Stimulated activated naive CD8-positive, alpha-beta T cell treated with anti-CD3 and anti-CD28 coated beads, Interleukin-15, Interleukin-2, amounts not matched to agents 100 U/mL and 50 U/mL, for 24 hours (primary cell): ENCODE results near the gene COL23A1.
"Not testable (repeated sequence)": the region's sequence is repeated elsewhere in the genome, so short reads cannot be mapped to it uniquely, and the experiment has no call there.

Experiments
- ATAC-seq: fragments of 150-1000 bp; cut with Tn5 transposase; one replicate; pipeline ENCODE4 v1.10.0; 2021
- DNase-seq: peaks from one replicate; pipeline ENCODE4 v3.0.0; 2021

The COL23A1 gene

DNA sequence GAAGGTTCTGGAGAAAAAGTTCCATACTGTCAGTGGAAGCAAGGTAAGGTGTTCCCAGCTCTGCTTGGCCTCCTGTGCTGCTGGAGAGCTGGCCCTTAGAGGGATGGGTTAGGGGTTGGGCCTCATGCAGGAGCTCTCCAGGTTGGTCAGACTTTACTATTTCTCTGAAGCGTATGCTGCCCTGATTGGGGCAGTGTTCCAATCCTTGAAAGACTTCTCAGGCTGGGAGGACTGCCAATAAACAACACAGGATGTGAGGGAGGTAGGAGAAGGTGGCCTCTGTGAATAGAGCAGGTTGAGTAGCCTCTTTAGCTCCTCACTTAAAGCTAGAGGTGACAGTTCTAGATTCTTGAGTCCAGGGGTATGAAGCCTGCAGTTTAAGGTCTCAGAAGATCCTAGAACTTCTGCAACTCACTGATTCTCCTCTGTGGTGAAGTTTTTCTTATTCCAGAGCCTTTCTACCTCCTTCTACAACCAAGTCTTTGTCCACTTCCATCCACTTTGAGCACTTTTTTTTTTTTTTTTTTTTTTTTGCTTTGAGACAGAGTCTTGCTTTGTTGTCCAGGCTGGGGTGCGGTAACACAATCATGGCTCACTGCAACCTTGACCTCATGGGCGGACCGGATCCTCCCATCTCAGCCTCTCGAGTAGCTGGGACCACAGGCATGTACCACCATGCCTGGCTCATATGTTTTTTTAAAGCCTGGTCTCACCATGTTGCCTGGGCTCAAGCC, 382.8 kb downstream of the COL23A1 start:
- ATAC-seq (no peak), DNase-seq (no peak)

DNA sequence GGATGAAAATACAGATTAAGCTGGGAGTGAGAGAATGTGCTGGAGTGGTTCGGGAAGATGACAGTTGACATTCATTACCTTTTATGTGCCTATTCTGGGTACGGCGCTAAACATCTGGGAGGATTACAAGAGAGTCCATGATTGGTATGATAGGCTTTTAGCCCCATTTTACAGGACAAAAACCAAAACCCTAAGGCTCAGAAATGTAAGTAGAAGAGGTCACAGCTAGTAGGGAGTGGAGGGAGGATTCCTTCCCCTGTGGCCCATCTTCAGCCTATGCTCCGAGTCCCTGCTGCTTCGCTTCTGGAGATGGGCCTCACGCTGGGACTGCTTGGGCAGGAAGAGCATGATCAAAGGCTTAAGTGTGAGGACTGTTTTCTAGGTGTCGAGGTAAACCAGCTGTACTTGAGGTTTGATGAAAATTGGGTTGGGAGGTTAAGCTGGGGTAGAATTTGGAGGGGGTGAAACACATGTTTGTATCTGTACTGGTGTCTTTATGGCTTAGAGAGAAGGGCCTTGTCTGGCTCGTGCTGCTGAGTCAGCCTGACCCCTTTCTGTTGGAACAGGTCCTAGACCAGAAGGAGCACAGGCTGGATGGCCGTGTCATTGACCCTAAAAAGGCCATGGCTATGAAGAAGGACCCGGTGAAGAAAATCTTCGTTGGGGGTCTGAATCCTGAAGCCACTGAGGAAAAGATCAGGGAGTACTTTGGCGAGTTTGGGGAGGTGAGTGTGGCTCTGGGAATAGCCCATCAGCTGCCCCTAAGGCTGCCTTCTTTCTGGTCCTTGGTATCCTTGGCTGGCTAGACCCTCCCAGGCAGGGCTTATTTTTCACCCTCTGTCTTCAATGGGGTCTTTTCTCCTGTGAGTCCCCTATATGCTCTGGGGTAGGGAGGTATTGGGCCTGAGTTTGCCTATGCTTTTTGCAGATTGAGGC, 383.8 kb downstream of the COL23A1 start:
- ATAC-seq = no peak

DNA sequence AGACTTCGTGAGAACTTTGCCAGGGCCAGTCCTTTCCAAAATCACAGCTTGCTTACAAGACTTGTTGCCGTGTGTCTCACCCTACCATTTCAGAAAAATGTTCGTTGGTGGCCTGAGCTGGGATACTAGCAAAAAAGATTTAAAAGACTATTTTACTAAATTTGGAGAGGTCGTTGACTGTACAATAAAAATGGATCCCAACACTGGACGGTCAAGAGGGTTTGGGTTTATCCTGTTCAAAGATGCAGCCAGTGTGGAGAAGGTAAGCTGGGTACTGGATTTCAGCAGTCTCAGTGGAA, 384.5 kb downstream of the COL23A1 start:
- no peak for ATAC-seq
- no peak for DNase-seq

More for the DNA sequence above, 383.8 kb downstream of the COL23A1 start:
- DNase-seq = no peak

DNA sequence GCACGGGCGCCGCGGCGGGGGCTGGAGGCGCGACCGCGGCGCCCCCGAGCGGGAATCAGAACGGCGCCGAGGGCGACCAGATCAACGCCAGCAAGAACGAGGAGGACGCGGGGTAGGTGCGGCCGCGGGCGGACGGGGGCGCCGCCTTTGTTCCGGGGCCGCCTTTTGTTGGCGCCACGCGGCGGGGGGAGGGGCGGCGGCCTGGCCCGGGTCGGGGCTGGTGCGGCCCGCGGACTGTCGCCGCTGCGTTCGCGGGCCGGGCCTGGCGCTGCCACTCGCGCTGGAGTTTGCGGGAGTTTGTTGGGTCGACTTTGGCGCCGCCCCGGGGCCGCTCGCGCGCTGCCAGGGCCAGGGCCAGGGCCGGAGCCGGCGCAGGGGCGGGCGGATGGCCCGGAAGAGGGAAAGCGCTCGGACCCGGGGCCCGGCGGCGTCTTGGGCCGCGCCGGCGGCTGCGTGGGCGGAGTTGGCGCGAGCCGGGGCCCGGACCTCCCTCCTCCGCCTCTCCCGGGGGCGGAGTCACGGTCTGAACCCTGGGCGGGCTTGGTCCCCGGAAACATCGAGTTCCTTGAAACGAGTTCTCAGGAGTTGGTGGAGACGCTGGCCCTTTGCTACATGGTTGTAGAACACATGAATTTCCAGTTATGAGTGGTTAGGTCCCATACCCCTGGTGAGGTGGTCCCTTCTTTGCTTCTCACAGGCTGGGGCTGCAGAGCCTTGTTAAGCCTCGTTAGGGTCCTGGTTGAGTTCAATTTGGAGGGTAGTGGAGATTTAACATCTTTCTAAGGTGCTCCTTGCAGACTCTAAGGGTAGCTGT, 385.1 kb downstream of the COL23A1 start:
- ATAC-seq (peak; percentile 50), DNase-seq (peak; percentile 84)

DNA sequence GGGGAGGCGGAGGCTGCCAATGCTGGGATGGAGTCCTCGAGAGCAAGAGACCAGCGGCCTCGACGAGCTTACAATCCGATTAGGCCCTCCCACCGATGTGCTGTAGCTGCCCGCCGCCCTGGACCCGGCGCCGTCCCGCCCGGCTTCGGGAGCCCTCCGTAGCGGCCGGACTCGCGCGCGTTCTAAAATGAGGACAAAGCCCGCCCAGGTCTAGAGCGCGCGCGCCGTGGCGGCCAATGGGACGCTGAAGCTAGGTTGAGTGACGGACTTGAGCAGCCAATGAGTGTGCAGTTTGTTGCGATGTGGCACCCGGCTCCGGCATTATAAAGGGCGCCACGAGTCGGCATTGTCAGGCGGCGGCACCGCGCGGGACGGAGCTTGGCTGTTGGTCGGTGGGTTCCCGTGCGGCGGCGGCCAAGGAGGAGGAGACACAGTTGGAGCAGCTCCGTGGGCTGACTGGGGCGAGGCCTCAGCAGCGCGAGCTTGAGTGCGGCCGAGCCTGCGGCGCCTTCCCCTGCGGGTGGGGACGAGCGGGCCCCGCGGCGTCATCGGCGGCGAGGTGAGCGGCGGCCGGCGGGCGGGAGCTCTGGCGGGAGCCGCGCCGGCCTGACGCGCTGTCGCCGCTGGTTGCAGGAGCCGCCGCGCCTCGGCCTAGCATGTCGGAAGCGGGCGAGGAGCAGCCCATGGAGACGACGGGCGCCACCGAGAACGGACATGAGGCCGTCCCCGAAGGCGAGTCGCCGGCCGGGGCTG, 385.8 kb downstream of the COL23A1 start, which contains the start of gene HNRNPAB:
Gene HNRNPAB, plus strand, starts transcription at position 352 of the 753 bp plus-strand sequence. Its CDS starts 305 bp downstream, at position 657.
- DNase-seq (peak; percentile 96), ATAC-seq (peak; percentile 91)

DNA sequence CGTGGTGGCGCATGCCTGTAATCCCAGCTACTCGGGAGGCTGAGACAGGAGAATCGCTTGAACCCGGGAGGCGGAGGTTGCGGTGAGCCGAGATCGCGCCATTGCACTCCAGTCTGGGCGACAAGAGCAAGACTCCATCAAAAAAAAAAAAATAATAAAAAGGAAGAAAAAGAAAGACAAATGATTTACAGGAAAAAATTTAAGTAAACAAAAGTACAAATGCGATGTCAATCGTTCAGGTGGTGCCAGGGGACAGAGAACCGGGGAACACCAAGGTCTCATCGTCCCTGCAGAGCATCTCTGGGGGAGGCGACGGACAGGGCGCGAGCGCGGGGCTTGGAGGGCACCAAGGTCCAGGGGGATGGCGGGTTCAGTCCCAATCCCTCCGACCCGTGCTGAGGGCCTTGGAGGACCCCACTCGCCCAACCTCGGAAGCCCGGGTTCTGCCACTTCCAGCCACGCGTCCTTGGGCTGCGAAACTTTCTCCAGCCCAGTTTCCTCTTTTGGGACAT, 386.5 kb downstream of the COL23A1 start:
- ATAC-seq = peak; percentile 1
- peak; percentile 47 for DNase-seq

DNA sequence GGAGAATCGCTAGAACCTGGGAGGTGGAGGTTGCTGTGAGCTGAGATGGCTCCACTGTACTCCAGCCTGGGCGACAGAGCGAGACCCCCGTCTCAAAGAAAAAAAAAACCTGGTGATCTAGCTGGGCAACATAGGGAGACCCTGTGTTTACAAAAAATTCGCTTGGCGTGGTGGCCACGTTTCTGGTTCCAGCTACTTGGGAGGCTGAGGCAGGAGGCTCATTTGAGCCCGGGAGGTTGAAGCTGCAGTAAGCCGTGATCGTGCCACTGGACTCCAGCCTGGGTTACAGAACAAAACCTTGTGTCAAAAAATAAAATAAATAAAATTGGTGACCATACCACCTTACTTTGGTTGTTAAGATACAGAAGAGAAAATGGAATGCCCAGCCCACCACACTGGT, 387.7 kb downstream of the COL23A1 start:
- no peak for ATAC-seq
- DNase-seq = no peak

DNA sequence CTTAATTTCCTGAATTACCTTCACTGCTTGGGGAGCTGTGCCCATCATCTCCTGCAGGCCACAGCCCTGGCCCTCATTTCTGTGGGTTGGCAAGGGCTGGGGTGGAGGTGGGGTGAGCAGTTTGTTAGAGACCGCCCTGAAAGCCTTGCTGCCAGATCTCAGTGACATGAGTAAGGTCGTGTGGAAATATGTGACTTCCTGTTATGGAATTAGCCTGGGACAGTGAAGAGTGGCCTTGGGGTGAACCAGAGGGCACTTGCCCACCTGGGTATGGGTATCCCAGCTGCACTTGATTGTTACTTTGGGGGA, 388.3 kb downstream of the COL23A1 start:
- DNase-seq = no peak
- no peak for ATAC-seq

DNA sequence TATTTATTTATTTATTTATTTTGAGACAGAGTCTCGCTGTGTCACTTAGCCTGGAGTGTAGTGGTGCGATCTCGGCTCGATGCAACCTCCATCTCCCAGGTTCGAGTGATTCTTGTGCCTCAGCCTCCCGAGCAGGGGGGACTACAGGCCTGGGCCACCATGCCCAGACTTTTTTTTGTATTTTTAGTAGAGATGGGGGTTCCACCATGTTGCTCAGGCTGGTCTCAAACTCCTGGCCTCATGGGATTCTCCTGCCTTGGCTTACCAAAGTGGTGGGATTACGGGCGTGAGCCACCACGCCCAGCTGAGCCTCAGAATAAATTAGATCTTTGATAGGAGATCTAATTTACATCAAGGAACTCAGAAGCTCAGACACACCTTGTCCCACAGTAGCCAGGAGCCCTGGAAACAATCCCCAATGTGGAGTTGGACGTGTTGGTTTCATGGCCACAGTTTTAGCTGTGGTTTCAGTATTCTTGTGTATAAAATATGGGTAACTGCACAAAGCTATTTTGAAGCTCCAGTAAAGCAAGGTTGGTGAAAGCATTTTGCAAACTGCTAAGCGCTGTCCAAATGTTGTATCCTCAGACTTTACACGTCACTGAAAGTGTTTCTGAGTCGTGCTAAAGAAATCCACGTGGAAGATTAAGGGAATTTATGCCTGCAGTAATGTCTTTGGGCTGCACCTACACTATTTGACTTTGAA, 388.8 kb downstream of the COL23A1 start:
- DNase-seq = no peak
- no peak for ATAC-seq

DNA sequence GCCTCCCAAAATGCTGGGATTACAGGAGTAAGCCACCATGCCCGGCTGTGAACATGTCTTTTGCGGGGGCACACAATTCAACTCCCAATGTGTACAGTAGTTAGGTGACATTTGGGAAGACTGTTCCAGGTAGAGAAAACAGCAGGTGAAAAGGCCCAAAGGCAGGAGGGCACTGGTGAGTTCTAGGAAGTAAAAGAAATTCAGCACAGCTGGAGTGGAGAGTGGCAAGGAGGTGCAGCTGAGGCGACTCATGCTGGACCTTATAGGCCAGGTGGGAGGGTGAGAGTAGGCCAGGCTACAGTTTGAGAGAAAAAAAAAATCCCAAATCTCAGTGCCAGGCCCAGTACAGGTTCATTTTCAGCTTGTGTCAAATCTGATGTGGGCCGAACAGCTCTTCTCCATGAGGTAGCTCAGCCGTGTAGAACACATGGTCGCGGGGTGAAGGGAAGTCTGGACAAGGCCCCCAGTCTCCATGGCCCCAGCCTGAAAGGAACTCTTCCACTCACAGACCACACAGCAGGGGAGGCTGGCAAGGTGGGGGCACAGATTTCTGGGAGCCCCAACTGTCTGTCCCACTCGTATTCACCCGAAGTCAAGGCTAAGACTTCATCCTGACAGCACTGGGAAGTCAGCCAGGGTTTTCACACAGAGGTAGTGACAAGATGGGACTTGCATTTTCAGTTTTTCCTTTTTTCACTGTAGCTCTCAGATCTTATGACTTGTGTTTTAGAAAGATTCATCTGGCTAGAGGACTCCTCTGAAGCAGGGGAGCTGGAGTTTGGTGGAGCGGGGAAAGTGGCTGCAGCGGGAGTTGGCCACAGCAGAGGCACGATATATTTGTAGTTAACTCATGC, 390.4 kb downstream of the COL23A1 start:
- ATAC-seq (no peak), DNase-seq (no peak)

DNA sequence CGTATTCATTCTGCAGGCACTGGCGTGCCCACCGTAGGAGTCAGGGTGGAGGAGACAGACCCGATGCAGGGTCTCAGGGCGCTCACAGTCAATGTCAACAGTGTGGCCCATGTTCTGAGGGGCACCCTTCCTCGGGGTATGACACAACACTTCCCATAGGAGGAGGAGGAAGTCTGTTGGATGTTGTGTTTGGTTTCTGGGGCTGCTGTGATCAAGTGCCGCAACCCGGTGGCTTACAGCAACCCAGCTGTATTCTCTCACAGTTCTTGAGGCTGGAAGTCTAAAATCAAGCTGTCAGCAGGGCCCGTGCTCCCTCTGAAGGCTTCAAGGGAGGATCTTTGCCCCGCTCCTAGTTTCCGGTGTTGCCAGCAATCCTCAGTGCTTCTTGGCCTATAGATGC, 391.5 kb downstream of the COL23A1 start:
- no peak for ATAC-seq

DNA sequence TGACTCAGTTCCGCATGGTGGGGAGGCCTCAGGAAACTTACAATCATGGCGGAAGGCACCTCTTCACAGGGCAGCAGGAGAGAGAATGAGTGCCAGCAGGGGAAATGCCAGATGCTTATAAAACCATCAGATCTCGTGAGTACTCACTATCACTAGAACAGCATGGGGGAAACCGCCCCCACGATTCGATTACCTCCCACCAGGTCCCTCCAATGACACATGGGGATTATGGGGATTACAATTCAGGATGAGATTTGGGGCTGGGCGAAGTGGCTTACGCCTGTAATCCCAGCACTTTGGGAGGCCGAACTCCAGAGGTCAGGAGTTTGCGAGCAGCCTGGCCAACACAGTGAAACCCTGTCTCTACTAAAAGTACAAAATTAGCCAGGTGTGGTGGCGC, 392.0 kb downstream of the COL23A1 start:
- DNase-seq = not testable (repeated sequence)

More for the DNA sequence above, 391.5 kb downstream of the COL23A1 start:
- DNase-seq = no peak

DNA sequence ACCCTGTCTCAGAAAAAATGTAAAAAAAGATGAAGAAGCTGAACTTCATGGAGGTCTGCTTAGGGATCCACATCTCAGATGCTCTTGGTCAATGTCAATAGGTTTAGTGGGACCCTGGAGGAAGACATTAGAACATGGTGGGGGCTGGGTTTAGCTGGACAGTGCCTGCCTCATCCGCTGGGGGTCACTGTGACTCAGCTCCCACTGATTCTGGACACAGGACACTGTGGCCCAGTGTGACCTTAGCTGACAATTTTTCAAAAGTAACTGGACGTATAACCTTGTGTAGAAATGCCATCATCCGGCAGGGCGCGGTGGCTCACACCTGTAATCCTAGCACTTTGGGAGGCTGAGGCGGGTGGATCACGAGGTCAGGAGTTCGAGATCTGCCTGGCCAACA, 393.2 kb downstream of the COL23A1 start:
- no peak for DNase-seq
- ATAC-seq = no peak

More for the DNA sequence above, 392.0 kb downstream of the COL23A1 start:
- ATAC-seq = not testable (repeated sequence)

DNA sequence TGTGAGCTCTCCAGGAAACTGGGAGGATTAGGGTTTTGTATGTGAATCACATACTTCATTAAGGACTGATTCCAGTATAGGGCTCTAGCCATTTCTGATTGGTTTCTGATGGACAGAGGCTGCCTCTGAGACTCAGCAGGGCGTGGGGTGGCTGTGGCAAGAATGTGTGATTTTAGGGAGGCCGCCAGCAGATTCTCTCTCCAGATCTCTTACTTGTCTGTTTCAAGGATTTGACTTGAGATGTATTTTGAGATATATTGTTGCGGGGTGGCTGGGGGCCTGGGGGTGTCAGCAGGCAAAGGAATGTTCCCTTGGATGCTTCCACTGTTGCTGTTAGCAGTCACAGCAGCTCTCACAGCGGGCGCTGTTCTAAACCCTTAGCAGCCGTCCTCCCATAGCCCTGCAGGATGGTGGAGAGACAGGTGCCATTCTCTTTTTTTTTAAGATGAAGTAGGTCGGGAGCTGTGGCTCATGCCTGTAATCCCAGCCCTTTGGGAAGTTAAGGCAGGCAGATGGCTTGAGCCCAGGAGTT, 393.8 kb downstream of the COL23A1 start:
- no peak for ATAC-seq

DNA sequence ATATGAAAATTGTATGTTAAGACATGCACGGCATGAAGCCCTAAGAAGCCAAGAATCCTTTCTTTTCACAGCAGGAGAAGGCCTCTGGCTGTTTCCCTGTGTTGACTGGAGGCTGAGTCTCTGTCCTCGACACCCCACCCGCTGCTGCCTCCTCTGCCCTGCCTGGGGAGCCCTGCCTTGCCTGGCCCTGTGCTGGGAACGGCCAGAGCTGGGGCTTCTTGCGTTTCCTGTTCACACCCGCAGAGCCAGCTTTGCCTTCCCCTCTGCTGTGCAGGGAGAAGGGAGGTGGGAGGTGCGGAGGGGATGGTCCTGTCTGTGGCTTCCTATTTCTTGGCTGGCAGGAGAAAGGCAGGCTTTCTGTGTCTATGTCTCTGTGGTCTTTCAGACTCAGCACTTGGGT, 396.2 kb downstream of the COL23A1 start:
- ATAC-seq = peak; percentile 41
- peak; percentile 24 for DNase-seq

More for the DNA sequence above, 393.8 kb downstream of the COL23A1 start:
- DNase-seq = no peak

DNA sequence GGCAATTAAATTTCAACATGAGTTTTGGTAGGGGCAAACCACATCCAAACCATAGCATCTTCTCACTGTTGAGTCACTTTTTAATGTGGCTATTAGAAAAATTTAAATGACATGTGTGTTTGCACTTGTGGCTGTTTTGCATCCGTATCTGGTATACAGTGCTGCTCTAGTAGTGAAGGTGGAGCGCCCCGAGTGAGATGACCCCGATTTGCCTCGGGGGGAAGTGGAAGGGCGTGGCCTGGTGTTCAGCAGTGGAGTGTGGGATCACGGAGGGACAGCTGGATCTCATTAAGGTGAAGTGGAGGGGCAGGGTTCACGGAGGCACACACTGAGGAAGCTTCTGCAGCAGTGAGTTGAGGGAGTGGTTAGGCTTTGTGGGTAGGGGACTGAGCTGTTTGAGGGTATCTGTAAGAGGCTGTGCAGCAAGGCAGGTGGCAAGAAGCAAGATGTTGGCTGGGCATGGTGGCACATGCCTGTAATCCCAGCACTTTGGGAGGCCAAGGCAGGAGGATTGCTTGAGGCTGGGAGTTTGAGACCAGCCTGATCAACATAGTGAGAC, 396.9 kb downstream of the COL23A1 start:
- ATAC-seq (no peak), DNase-seq (no peak)

DNA sequence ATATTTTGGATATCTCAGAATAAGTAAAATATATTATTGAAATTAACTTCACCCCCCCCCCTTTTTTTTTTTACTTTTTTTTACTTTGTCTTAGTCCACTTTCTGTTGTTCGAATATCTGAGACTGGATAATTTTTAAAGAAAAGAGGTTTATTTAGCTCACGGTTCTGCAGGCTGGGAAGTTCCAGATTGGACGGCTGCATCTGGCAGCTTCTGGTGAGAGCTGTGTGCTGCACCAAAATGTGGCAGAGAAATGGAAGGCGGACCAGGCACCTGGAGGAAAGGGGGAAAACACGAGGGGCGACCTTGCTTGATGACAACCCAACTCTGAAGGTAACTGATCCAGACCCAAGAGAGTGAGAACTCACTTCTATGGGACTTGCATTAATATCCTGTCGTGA, 397.4 kb downstream of the COL23A1 start:
- ATAC-seq (no peak), DNase-seq (no peak)

DNA sequence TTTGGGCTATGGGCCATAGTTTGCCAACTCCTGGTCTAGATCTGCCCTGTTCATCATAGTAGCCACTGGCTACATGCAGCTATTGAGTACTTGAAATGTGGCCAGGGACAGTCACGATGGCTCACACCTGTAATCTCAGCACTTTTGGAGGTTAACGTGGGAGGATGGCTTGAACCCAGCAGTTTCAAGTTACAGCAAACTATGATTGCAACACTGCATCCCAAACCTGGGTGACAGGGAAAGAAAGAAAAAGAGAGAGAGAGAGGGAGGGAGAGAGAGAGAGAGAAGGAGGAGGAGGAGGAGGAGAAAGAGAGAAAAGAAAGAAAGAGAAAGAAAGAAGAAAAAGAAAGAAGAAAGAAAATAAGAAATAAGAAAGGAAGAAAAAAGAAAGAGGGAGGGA, 397.9 kb downstream of the COL23A1 start:
- ATAC-seq (no peak), DNase-seq (no peak)

DNA sequence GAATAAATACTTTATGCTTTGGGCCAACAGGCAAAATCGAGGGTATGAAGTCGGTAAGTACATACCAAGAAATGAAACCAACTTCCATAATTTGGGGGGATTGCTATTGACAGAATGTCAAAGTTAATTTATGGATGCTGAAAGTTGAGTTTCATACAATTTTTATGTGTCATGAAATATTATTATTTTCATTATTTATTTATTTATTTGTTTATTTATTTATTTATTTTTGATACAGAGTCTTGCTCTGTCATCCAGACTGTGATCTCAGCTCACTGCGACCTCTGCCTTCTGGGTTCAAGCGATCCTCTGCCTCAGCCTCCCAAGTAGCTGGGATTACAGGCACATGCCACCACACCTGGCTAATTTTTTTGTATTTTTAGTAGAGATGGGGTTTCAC, 398.5 kb downstream of the COL23A1 start:
- DNase-seq (no peak), ATAC-seq (no peak)
